Bronchial epithelial cell (primary cell): Measurements from ENCODE around the gene HOXC9. TPM values are rescaled to one million over a fixed set of nuclear protein-coding genes. Genes with fewer than 3 reads are reported as not detected.

Experiments used
- DNase-seq: peaks from one replicate; pipeline ENCODE4 v3.0.0-alpha.2; 2010; ENCODE audit warnings: low read depth
- FAIRE-seq: peaks from 2 replicates; lab custom pipeline; 2011; peaks lifted over from hg19 to GRCh38; lab: Jason Lieb, UNC
- H3K27me3 ChIP-seq: 2 replicates; pipeline ENCODE4 v1.5.1; 2011; ENCODE audit warnings: low read length; ENCODE audit not compliant: control insufficient read depth, insufficient read depth
- H3K36me3 ChIP-seq: 2 replicates; pipeline ENCODE4 v1.5.1; 2011; ENCODE audit warnings: low read length; ENCODE audit not compliant: control insufficient read depth, insufficient read depth
- H3K4me3 ChIP-seq: 2 replicates; pipeline ENCODE4 v1.5.1; 2011; ENCODE audit warnings: mild to moderate bottlenecking, low read depth, low read length, control low read depth
- total RNA-seq: library from RNA; depleted of rRNA; stranded (reverse); fragments of >200 nt; gene quantifications from 2 replicates; pipeline ENCODE4 v1.2.1, GENCODE V29; 2014
- TF ChIP-seq, protein P1 (sequence below): IDR thresholded peaks from 2 replicates; pipeline ENCODE4 v1.5.1; 2011; ENCODE audit warnings: mild to moderate bottlenecking, moderate library complexity, low read length, control low read depth, inconsistent platforms; ENCODE audit not compliant: insufficient read depth, severe bottlenecking

The HOXC9 gene
- total RNA-seq, 1 donor from 2014 or later = not detected

DNA sequence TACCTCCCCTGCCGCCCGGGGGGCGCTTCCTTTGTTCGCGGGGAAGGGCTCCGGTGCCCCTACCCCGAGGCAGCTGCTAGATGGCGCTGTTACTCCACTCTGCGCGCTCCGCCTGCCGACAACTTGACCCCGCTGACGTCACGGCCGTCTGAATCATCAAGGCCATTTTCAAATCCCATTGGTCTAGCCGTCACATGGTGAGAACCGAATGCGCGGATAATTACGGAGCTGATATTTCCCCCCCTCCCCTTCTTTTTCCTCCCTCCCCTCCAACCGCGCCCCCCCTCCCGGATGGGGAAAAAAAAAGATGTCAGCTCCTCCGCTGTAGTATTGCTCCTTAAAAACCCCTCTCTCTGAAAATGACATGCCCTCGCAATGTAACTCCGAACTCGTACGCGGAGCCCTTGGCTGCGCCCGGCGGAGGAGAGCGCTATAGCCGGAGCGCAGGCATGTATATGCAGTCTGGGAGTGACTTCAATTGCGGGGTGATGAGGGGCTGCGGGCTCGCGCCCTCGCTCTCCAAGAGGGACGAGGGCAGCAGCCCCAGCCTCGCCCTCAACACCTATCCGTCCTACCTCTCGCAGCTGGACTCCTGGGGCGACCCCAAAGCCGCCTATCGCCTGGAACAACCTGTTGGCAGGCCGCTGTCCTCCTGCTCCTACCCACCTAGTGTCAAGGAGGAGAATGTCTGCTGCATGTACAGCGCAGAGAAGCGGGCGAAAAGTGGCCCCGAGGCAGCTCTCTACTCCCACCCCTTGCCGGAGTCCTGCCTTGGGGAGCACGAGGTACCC, 14.9 kb upstream of the HOXC9 start, which contains the start of gene HOXC10:
TSS of gene HOXC10 (plus strand) at position 246 of the 791 bp plus-strand sequence. CDS start at position 360, 114 bp downstream.
- no peak for FAIRE-seq

GRCh38 chr12:53985692-53985993, 14.3 kb upstream of the HOXC9 start:
- Histone ChIP-seq H3K36me3 (no peaks in the 10 kb centered on the region), H3K27me3 (peaks cover 86% of the 10 kb centered on the region), H3K4me3 (no peak overlapping the region)
- DNase-seq (no peak), FAIRE-seq (no peak)
- TF ChIP-seq, protein P1, sequence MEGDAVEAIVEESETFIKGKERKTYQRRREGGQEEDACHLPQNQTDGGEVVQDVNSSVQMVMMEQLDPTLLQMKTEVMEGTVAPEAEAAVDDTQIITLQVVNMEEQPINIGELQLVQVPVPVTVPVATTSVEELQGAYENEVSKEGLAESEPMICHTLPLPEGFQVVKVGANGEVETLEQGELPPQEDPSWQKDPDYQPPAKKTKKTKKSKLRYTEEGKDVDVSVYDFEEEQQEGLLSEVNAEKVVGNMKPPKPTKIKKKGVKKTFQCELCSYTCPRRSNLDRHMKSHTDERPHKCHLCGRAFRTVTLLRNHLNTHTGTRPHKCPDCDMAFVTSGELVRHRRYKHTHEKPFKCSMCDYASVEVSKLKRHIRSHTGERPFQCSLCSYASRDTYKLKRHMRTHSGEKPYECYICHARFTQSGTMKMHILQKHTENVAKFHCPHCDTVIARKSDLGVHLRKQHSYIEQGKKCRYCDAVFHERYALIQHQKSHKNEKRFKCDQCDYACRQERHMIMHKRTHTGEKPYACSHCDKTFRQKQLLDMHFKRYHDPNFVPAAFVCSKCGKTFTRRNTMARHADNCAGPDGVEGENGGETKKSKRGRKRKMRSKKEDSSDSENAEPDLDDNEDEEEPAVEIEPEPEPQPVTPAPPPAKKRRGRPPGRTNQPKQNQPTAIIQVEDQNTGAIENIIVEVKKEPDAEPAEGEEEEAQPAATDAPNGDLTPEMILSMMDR = no peak

More for the DNA sequence above, 14.9 kb upstream of the HOXC9 start, which contains the start of gene HOXC10:
- Histone ChIP-seq H3K4me3 (no peak within 1 kb of the TSS), H3K36me3 (no peaks in the 10 kb centered on the region), H3K27me3 (peaks cover 84% of the 10 kb centered on the region)
- DNase-seq = peak; percentile 7
- TF ChIP-seq, protein P1 = peak; percentile 25

DNA sequence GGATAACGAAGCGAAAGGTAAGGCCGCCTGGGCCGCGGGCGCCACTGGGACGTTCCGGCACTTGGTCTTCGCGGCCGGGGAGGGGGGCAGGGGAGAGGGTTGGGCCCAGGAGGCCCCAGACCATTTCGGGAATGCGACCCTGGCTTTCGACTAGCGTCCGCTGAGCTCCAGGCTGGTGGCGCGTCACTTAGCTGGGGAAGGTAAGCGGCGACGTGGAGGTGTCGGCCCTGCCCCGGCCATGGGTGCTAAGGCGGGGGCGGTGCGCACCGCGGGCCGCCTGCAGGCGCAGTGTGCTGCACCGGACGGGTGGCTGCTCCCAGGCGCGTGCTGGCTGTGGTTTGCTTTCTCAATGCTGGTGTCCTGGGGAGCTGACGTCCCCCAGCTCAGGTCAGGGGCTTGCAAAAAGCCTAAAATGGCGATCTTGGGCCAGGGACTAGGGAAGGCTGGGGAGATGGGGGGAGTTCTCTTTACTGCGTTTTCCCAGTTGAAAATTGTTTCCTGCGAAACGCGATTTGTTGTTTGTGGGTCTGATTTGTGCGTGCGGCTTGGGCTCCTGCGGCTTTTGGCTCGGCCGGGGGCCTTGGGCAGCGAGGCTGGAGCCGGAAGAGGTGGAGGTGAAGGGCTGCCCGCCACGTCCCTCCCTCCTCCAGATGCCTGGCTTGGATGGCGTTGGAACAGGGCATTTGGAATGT, 13.8 kb upstream of the HOXC9 start:
- Histone ChIP-seq H3K27me3 (peaks cover 87% of the 10 kb centered on the region), H3K4me3 (no peak overlapping the region), H3K36me3 (no peaks in the 10 kb centered on the region)
- FAIRE-seq = no peak
- TF ChIP-seq, protein P1 = no peak
- DNase-seq = no peak

DNA sequence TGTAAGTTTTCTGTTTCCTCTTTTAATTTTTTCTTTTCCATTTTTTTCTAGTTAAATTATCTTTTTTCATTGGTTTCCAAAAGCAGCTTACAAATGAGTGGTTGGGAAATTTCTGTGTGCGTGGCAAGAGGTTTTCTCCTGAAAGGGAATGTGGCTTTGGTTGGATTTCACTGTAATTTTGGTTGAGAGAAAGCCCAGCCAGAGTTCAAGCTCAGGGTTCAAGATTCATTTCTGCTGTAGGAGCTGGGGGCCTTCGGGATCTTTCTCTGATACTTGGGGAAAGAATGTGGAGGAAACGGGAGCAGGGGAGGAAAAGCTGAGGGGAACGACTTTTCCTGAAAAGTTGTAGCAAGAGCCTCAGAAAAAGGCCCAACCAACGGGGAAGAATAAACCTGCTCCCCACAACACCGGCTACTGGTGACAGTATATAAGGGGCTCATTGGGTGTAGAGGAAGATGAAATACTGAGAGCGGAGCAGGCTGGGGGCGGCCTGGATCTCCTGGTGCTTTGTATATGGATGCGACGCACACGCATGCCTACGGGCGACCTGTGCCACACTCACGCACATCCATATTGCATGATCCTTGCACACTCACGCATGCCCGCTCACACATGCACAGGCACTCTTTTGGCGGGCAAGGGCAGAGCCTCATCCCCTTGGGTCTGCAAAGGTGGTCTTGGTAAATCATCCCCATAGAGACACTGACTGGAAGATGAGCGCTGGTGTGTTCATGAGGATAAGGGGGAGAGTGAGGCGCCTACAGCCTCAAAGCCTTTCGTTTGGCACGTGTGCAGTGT, 13.1 kb upstream of the HOXC9 start:
- Histone ChIP-seq H3K27me3 (peaks cover 88% of the 10 kb centered on the region), H3K36me3 (no peaks in the 10 kb centered on the region), H3K4me3 (no peak overlapping the region)
- TF ChIP-seq, protein P1 = no peak
- no peak for DNase-seq
- FAIRE-seq = no peak

- FAIRE-seq = peak; percentile 13
- Histone ChIP-seq H3K27me3 (peaks cover 86% of the 10 kb centered on the region), H3K4me3 (no peak overlapping the region), H3K36me3 (no peaks in the 10 kb centered on the region)
- DNase-seq = no peak
- TF ChIP-seq, protein P1 = no peak
These were observed 12.2 kb upstream of the HOXC9 start for GRCh38 chr12:53987787-53988230.
